H1 (cell line): ENCODE measurements around the gene MYLK4. TPM values are rescaled to one million over a fixed set of nuclear protein-coding genes. Genes with fewer than 3 reads are reported as not detected.

Source experiments
- CTCF ChIA-PET: fragments of 300-600 bp; sonication (Branson Sonifier 250); formaldehyde crosslinking; loops from one replicate; lab custom pipeline; 2021; ENCODE audit not compliant: partially characterized antibody; lab: Charles Lee
- POLR2A ChIA-PET: fragments of 300-600 bp; sonication (Branson Sonifier 250); formaldehyde crosslinking; loops from one replicate; lab custom pipeline; 2021; ENCODE audit warnings: inconsistent platforms; ENCODE audit not compliant: partially characterized antibody; lab: Charles Lee
- DNase-seq, 2 experiments: peaks; one replicate each; pipeline versions ENCODE4 v3.0.0 to v3.0.0-alpha.2; 2010 to 2022; ENCODE audit warnings: low spot score in 2 of 2, low read depth in 1 of 2, mixed read lengths in 1 of 2
- FAIRE-seq: peaks from 2 replicates; lab custom pipeline; 2011; peaks lifted over from hg19 to GRCh38; lab: Jason Lieb, UNC
- H2AFZ ChIP-seq: 2 replicates; pipeline ENCODE4 v1.8.1; 2012; ENCODE audit warnings: low read length, inconsistent platforms
- H2AK5ac ChIP-seq: 2 replicates; pipeline ENCODE4 v1.6.1; 2013; ENCODE audit warnings: low read depth, low read length
- H2BK120ac ChIP-seq: replicated peaks from 2 replicates; pipeline ENCODE3; 2013; ENCODE audit warnings: low read depth, low read length, inconsistent platforms
- H2BK12ac ChIP-seq: 2 replicates; pipeline ENCODE4 v1.6.1; 2013; ENCODE audit warnings: low read depth, low read length
- H2BK15ac ChIP-seq: 2 replicates; pipeline ENCODE4 v1.6.1; 2013; ENCODE audit warnings: low read length
- H2BK20ac ChIP-seq: 2 replicates; pipeline ENCODE4 v1.6.1; 2013; ENCODE audit warnings: low read length
- H2BK5ac ChIP-seq: 2 replicates; pipeline ENCODE4 v1.6.1; 2013; ENCODE audit warnings: low read depth, low read length
- H3K14ac ChIP-seq: 2 replicates; pipeline ENCODE4 v1.6.1; 2013; ENCODE audit warnings: inconsistent platforms; ENCODE audit not compliant: insufficient read length
- H3K18ac ChIP-seq: 2 replicates; pipeline ENCODE4 v1.6.1; 2013; ENCODE audit warnings: low read length; ENCODE audit errors: extremely low read depth
- H3K23ac ChIP-seq: 2 replicates; pipeline ENCODE4 v1.6.1; 2013; ENCODE audit warnings: inconsistent platforms; ENCODE audit not compliant: insufficient read length
- H3K23me2 ChIP-seq: 2 replicates; pipeline ENCODE4 v1.6.1; 2013; ENCODE audit warnings: low read depth, low read length
- H3K27ac ChIP-seq: 2 replicates; pipeline ENCODE4 v1.6.1; 2011; ENCODE audit warnings: low read depth, low read length, inconsistent platforms
- H3K27me3 ChIP-seq, 4 experiments: replicated peaks in 1 of 4; 1 replicate in 1 of 4; 2 replicates in 3 of 4; pipeline versions ENCODE4 v1.6.1 to v1.8.1; 2011 to 2013; ENCODE audit warnings: low read length in 3 of 4, mild to moderate bottlenecking in 3 of 4, inconsistent platforms in 2 of 4, mixed read lengths in 2 of 4, moderate library complexity in 1 of 4; ENCODE audit not compliant: control insufficient read depth in 3 of 4, insufficient read depth in 3 of 4; ENCODE audit errors: extremely low read depth in 1 of 4
- H3K36me3 ChIP-seq, 4 experiments: 2 replicates each; pipeline versions ENCODE4 v1.6.1 to v1.8.1; 2011 to 2013; ENCODE audit warnings: mild to moderate bottlenecking in 4 of 4, low read length in 3 of 4, moderate library complexity in 2 of 4, control low read depth in 1 of 4, inconsistent platforms in 1 of 4; ENCODE audit not compliant: insufficient read depth in 4 of 4, control insufficient read depth in 2 of 4
- H3K4ac ChIP-seq: replicated peaks from 2 replicates; pipeline ENCODE3; 2013; ENCODE audit warnings: low read length, low read depth, mixed read lengths, inconsistent platforms; ENCODE audit not compliant: insufficient read length
- H3K4me1 ChIP-seq, 4 experiments: replicated peaks in 1 of 4; 1 replicate in 1 of 4; 2 replicates in 3 of 4; pipeline versions ENCODE4 v1.6.1 to v1.8.1; 2011 to 2013; ENCODE audit warnings: low read length in 3 of 4, inconsistent platforms in 2 of 4, mixed read lengths in 1 of 4; ENCODE audit not compliant: insufficient read depth in 4 of 4, control insufficient read depth in 3 of 4
- H3K4me2 ChIP-seq, 2 experiments: 2 replicates each; pipeline versions ENCODE4 v1.6.1 to v1.8.1; 2011 to 2013; ENCODE audit warnings: low read depth in 2 of 2, low read length in 2 of 2, control low read depth in 1 of 2, inconsistent platforms in 1 of 2, mild to moderate bottlenecking in 1 of 2; ENCODE audit not compliant: insufficient read depth in 1 of 2
- H3K4me3 ChIP-seq, 4 experiments: fragments of 200-600, 300-600 bp in 1 of 4; sonication (generic), shearing (Covaris generic), sonication (Bioruptor Twin) in 1 of 4; 2 replicates each; pipeline versions ENCODE4 v1.5.1 to v1.8.1; 2011 to 2016; ENCODE audit warnings: low read length in 4 of 4, low read depth in 3 of 4, control low read depth in 2 of 4, inconsistent platforms in 2 of 4, mild to moderate bottlenecking in 2 of 4, mixed read lengths in 1 of 4, moderate library complexity in 1 of 4; ENCODE audit not compliant: insufficient read depth in 2 of 4; ENCODE audit errors: extremely low read depth in 1 of 4
- H3K56ac ChIP-seq: replicated peaks from 2 replicates; pipeline ENCODE3; 2013; ENCODE audit warnings: low read depth, mild to moderate bottlenecking, mixed read lengths, low read length, inconsistent platforms; ENCODE audit not compliant: insufficient read length
- H3K79me1 ChIP-seq: 2 replicates; pipeline ENCODE4 v1.6.1; 2013; ENCODE audit warnings: low read depth, low read length, control low read depth
- H3K79me2 ChIP-seq, 2 experiments: 2 replicates each; pipeline versions ENCODE4 v1.6.1 to v1.8.1; 2012 to 2013; ENCODE audit warnings: low read length in 2 of 2, mild to moderate bottlenecking in 2 of 2, inconsistent platforms in 1 of 2; ENCODE audit not compliant: insufficient read depth in 2 of 2, control insufficient read depth in 1 of 2
- H3K9ac ChIP-seq, 4 experiments: replicated peaks in 1 of 4; 1 replicate in 1 of 4; 2 replicates in 3 of 4; pipeline versions ENCODE4 v1.6.1 to v1.8.1; 2011 to 2013; ENCODE audit warnings: low read depth in 3 of 4, low read length in 3 of 4, control low read depth in 2 of 4, mild to moderate bottlenecking in 2 of 4, moderate library complexity in 2 of 4, inconsistent platforms in 1 of 4; ENCODE audit errors: extremely low read depth in 1 of 4
- H3K9me3 ChIP-seq, 2 experiments: 2 replicates each; pipeline versions ENCODE4 v1.6.1 to v1.8.1; 2012 to 2013; ENCODE audit warnings: mild to moderate bottlenecking in 2 of 2, moderate library complexity in 2 of 2, control low read depth in 1 of 2, inconsistent platforms in 1 of 2, low read depth in 1 of 2, low read length in 1 of 2, mixed read lengths in 1 of 2; ENCODE audit not compliant: insufficient read depth in 2 of 2
- H4K20me1 ChIP-seq, 2 experiments: replicated peaks in 1 of 2; 2 replicates each; pipeline versions ENCODE3 to v1.8.1; 2011 to 2013; ENCODE audit warnings: inconsistent platforms in 2 of 2, low read length in 2 of 2, mild to moderate bottlenecking in 1 of 2; ENCODE audit not compliant: insufficient read depth in 2 of 2, control insufficient read depth in 1 of 2
- H4K5ac ChIP-seq: 2 replicates; pipeline ENCODE4 v1.6.1; 2013; ENCODE audit warnings: low read length, low read depth, mixed read lengths, inconsistent platforms; ENCODE audit not compliant: insufficient read length
- H4K8ac ChIP-seq: 2 replicates; pipeline ENCODE4 v1.8.0; 2013; ENCODE audit warnings: mild to moderate bottlenecking, moderate library complexity, low read length, inconsistent platforms; ENCODE audit not compliant: insufficient read depth; ENCODE audit errors: extremely low read depth
- H4K91ac ChIP-seq: replicated peaks from 2 replicates; pipeline ENCODE3; 2013; ENCODE audit warnings: low read length, mixed read lengths, inconsistent platforms; ENCODE audit not compliant: insufficient read length
- ATF3 ChIP-seq: IDR thresholded peaks from 2 replicates; pipeline ENCODE4 v1.6.1; 2011; ENCODE audit warnings: low read depth, mild to moderate bottlenecking, low read length; ENCODE audit not compliant: insufficient read depth
- BACH1 ChIP-seq: IDR thresholded peaks from 2 replicates; pipeline ENCODE4 v1.6.1; 2012; ENCODE audit warnings: low read length, improper control_type of control experiment
- BCL11A ChIP-seq, 2 experiments: IDR thresholded peaks; one replicate each; pipeline ENCODE4 v1.6.1; 2011; ENCODE audit warnings: low read depth in 2 of 2, low read length in 2 of 2, mild to moderate bottlenecking in 2 of 2
- CHD1 ChIP-seq: IDR thresholded peaks from 2 replicates; pipeline ENCODE4 v1.6.1; 2012; ENCODE audit warnings: low read depth, low read length, improper control_type of control experiment
- CREB1 ChIP-seq: IDR thresholded peaks from 2 replicates; pipeline ENCODE4 v1.6.1; 2012; ENCODE audit warnings: inconsistent platforms
- GABPA ChIP-seq: IDR thresholded peaks from 2 replicates; pipeline ENCODE4 v1.6.1; 2011; ENCODE audit warnings: mild to moderate bottlenecking, low read length, moderate library complexity, borderline replicate concordance; ENCODE audit not compliant: insufficient read depth
- GTF2F1 ChIP-seq: IDR thresholded peaks from 2 replicates; pipeline ENCODE4 v1.6.1; 2012; ENCODE audit warnings: low read depth, low read length, improper control_type of control experiment, borderline replicate concordance
- KDM1A ChIP-seq: fragments of 200-600, 300-600 bp; sonication (generic); IDR thresholded peaks from 2 replicates; pipeline ENCODE4 v1.7.1; 2016; ENCODE audit warnings: mild to moderate bottlenecking, low read length, borderline replicate concordance
- PHF8 ChIP-seq: fragments of 200-600 bp; sonication (generic); conservative IDR thresholded peaks from 2 replicates; pipeline ENCODE4 v1.7.1; 2012; ENCODE audit warnings: low read depth, mild to moderate bottlenecking, inconsistent platforms, low read length, moderate library complexity
- SIX5 ChIP-seq: IDR thresholded peaks from 2 replicates; pipeline ENCODE4 v1.6.1; 2011; ENCODE audit warnings: mild to moderate bottlenecking, low read depth, low read length
- USF2 ChIP-seq: IDR thresholded peaks from 2 replicates; pipeline ENCODE4 v1.6.1; 2011; ENCODE audit warnings: low read length, improper control_type of control experiment
- WGBS, 2 experiments: shearing (Covaris generic) in 1 of 2; methylation state at CpG; one replicate each; pipeline versions ENCODE4 v1.1.6 to v1.1.7; 2013 to 2015; ENCODE audit warnings: low lambda C conversion rate in 2 of 2, mixed read lengths in 2 of 2, inconsistent platforms in 1 of 2, low coverage in 1 of 2, missing lambda C conversion rate in 1 of 2; ENCODE audit not compliant: insufficient replicate concordance in 2 of 2, insufficient coverage in 1 of 2, insufficient read length in 1 of 2; ENCODE audit errors: extremely low coverage in 1 of 2, missing lambda C conversion rate in 1 of 2; 5-methylcytosine and 5-hydroxymethylcytosine counted together
- polyA plus RNA-seq, 7 experiments: library from polyadenylated mRNA; depleted of rRNA in 3 of 7; stranded (reverse) in 5 of 7; unstranded in 2 of 7; fragments of >200 nt in 5 of 7; fragments of 200-250 nt in 2 of 7; gene quantifications; 1 replicate in 5 of 7; 2 replicates in 1 of 7; 4 replicates in 1 of 7; pipeline versions ENCODE4 v1.2.1 to v1.2.3, GENCODE V29; 2011 to 2013; ENCODE audit warnings: missing spikeins in 2 of 7, mixed read lengths in 2 of 7
- total RNA-seq: library from RNA; stranded (reverse); fragmentation: NEBNext Ultra II Directional; extraction: Animal tissue kit (Norgen Biotek cat#: 25700); gene quantifications from 2 replicates; pipeline ENCODE4 v1.2.1, GENCODE V29; 2021

The MYLK4 gene
- total and polyA plus RNA-seq, 2 of the 8 experiments (the other 6 are each of a cell fraction or from before 2014, with no cell fraction given): 0.11 to 0.17 TPM

- no peaks in the 10 kb centered on the region; a peak in 2 of 7 replicates for H3K4me1 ChIP-seq
- 67% methylated on average over 7 of the region's 7 CpGs; no CpG with 5 or more reads in 1 of the 2 experiments for WGBS, 2 experiments
- FAIRE-seq (no peak), DNase-seq (no peak)
- no peak overlapping the region for H2BK120ac ChIP-seq
- H4K8ac ChIP-seq: no peak overlapping the region
- no peak for TF ChIP-seq PHF8
- no peak for TF ChIP-seq KDM1A
- no peak for TF ChIP-seq USF2
- TF ChIP-seq GTF2F1: no peak
- no peak for TF ChIP-seq BACH1
- TF ChIP-seq CHD1: no peak
- TF ChIP-seq GABPA: no peak
- TF ChIP-seq SIX5: no peak
- TF ChIP-seq BCL11A (IDR thresholded peaks at IDR 0.05; ENCODE audit: low read depth in 2 of 2, low read length in 2 of 2): no peak
- TF ChIP-seq CREB1: no peak
- no peak for TF ChIP-seq ATF3
- H2BK5ac ChIP-seq: no peak overlapping the region
- no peak overlapping the region for H2AK5ac ChIP-seq
- H3K23ac ChIP-seq: no peak overlapping the region
- H4K91ac ChIP-seq: no peak overlapping the region
- no peaks in the 10 kb centered on the region for H4K20me1 ChIP-seq
- POLR2A ChIA-PET: no interaction called here
- no peak overlapping the region for H4K5ac ChIP-seq
- no peak overlapping the region for H2BK20ac ChIP-seq
- peaks cover 0 to 4% of the 10 kb centered on the region in 2 experiments; a peak in 1 of 4 replicates for H3K9me3 ChIP-seq
- no peak overlapping the region for H2BK15ac ChIP-seq
- H3K36me3 ChIP-seq: no peaks in the 10 kb centered on the region
- no peaks in the 10 kb centered on the region for H3K23me2 ChIP-seq
- no peak overlapping the region for H3K18ac ChIP-seq
- H3K4me3 ChIP-seq: no peak overlapping the region
- no peak overlapping the region for H2AFZ ChIP-seq
- no peak overlapping the region for H3K4ac ChIP-seq
- no peak overlapping the region for H3K56ac ChIP-seq
- CTCF ChIA-PET: interaction anchor here (0.8 to 1.4 kb wide), 2 partner anchors 20 to 59 kb away, joined by 4 read pairs; no protein-coding TSS in a partner anchor
- no peak overlapping the region for H2BK12ac ChIP-seq
- no peaks in the 10 kb centered on the region for H3K79me1 ChIP-seq
- H3K27me3 ChIP-seq: no peaks in the 10 kb centered on the region
- H3K4me2 ChIP-seq: no peak overlapping the region
- no peak overlapping the region for H3K14ac ChIP-seq
- H3K79me2 ChIP-seq: no peaks in the 10 kb centered on the region
- H3K9ac ChIP-seq: no peak overlapping the region
- no peak overlapping the region for H3K27ac ChIP-seq
Observed at GRCh38 chr6:2616811-2617210, 133.9 kb downstream of the MYLK4 start.
